Fibroblast of gingiva (primary cell): ENCODE results near the gene ASGR2.
"Not testable (repeated sequence)": the region's sequence is repeated elsewhere in the genome, so short reads cannot be mapped to it uniquely, and the experiment has no call there.

Source experiments
- DNase-seq: peaks from one replicate; pipeline ENCODE4 v3.0.0-alpha.2; 2011; ENCODE audit warnings: low read depth

The ASGR2 gene, protein sequence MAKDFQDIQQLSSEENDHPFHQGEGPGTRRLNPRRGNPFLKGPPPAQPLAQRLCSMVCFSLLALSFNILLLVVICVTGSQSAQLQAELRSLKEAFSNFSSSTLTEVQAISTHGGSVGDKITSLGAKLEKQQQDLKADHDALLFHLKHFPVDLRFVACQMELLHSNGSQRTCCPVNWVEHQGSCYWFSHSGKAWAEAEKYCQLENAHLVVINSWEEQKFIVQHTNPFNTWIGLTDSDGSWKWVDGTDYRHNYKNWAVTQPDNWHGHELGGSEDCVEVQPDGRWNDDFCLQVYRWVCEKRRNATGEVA

DNA sequence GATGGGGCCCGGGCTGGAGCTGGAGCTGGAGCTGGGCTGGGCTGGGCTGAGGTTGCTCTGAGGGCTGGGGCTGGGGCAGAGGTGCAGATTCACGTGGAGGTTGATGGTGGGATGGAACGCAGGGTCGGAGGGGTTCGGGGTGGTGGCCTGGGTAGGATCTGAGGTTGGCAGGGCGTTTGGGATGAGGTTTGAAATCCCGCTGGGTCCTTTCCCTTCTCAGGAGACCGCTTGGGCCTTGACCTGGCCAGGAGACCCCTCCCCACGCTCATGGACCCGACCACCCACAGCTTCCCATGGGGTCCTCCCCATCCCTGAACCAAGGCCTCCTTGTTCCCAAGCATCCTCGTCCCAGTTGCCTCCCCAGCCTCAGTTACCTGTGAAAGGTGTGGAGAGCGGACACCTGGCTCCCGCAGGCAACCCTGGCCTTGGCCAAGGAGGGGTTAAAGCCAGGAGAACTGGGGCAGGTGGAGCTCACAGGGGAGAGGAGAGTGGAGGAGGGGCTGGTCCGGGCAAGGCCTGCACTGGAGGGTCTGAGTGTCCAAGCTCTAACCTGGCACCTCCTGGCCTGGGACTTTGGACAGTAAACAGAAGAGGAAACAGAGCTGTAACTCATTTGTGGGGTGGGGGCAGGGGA, at the start of gene ASGR2:
Gene ASGR2, minus strand, starts transcription at position 582 of the 634 bp plus-strand sequence. CDS start 582 bp downstream, outside the sequence.
- no peak for DNase-seq

DNA sequence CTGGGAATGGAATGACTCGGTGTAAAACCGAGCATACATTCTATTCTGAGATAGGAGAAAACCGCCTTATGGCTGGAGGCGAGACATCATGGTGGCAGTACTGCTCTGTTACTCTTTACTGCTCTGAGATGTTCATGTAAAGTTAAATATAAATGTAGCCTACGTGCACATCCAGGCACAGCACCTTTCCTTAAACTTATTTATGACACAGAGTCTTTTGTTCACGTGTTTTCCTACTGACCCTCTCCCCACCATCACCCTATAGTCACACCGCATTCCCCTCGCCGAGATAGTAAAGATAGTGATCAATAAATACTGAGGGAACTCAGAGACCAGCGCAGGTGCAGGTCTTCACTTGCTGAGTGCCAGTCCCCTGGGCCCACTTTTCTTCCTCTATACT, 44.9 kb upstream of the ASGR2 start:
- not testable (repeated sequence) for DNase-seq

DNA sequence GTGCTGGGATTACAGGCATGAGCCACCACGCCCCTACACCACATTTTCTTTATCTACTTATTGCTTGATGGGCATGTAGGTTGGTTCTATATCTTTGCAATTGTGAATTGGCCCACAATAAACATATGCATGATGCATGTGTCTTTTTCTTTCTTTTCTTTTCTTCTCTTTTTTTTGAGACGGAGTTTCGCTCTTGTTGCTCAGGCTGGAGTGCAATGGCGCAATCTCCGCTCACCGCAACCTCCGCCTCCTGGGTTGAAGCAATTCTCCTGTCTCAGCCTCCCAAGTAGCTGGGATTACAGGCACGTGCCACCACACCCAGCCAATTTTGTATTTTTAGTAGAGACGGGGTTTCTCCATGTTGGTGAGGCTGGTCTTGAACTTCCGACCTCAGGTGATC, 43.8 kb upstream of the ASGR2 start:
- DNase-seq, result not testable (repeated sequence)

DNA sequence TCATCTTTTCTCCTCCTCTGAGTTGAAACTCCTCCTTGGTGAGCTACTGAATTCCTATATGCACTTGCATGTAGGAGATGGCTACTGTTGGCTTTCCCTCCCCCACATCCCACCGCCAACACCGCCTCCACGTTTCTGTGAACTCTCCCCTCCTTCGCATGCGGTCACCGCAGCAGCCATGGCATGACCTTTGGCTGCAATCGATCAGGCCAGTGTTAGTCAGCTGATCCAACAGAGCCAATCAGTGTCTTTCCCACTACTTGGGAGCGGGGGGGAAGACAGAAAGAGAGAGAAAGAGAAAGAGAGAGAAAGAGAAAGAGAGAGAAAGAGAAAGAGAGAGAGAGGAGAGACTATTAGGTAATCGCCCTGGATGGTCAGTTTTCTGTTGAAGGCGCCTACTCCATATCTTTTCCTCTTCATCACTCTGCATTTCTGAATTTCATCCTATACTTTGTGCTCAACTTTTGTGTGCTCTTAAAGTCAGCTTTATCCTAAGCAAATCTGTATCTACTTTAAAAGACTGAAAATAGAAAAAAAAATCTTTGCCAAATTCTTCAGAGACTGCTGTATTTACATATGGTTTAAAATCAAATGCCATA, 41.8 kb upstream of the ASGR2 start:
- DNase-seq, result no peak

DNA sequence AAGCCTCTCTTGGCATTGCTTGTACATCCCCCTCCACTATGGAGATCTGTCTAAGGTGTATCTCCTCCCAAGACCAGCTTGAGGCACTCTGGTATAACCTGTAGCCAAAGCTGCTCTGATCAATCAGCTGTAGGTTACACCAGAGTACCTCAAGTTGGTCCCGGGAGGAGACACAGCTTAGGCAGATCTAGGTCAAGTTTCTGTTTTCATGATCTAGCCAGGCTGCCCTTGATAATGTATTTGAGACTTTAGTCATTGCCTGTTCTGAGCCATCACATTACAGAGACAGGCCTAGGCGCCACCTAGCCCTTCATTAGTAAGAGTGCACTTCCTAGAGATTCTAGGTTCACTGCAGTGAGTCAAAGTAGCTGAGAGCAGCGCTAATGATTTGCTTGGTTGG, 33.1 kb upstream of the ASGR2 start:
- no peak for DNase-seq

DNA sequence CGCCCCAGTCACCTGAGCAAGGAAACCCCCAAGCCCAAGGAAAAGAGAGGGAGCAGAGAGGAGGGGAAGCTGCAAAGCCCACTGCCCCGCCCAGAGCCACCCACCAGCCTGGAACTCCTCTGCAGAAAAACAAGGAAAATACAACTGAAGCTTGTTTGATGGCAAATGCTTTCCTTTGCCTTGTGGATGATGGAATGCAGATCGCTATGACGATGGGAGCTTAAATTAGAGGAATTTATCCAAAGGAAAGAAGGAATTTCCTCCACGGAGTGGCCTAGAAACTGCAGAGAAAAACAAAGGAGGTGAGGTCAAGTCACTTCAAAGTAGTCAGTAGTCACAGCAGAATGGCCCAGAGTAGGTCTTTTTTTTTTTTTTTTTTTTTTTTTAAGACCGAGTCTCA, 31.5 kb upstream of the ASGR2 start:
- no peak for DNase-seq

DNA sequence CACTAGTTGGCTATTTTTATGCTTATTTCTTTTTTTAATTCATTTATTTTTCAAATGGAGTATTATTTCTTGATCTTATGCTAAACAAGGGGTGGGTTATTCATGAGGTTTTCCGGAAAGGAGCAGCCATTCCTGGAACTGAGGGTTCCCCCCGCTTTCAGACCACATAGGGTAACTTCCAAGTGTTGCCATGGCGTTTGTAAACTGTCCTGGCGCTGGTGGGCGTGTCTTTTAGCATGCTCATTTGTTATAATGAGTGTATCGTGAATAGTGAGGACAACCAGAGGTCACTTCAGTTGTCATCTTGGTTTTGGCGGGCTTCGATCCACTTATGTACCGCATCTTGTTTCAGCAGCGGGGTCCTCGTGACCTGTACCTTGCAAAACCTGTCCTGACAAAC, 29.6 kb upstream of the ASGR2 start:
- no peak for DNase-seq

DNA sequence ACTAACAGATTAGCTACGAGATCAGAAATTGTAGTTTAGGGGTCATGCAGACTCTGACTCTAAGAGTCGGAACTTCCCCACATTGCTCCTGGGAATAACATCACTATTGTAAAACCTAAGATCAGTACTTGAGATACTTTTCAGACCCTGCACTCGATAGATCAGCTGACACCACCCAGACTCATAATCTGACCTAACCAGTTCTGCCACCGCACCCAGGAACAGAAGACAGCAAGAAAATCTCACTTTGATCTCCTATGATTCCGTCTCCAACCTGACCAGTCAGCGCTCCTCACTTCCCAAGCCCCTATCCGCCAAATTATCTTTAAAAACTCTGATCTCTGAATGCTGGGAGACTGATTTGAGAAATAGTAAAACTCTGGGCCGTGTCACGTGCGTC, 27.2 kb upstream of the ASGR2 start:
- DNase-seq, result no peak

DNA sequence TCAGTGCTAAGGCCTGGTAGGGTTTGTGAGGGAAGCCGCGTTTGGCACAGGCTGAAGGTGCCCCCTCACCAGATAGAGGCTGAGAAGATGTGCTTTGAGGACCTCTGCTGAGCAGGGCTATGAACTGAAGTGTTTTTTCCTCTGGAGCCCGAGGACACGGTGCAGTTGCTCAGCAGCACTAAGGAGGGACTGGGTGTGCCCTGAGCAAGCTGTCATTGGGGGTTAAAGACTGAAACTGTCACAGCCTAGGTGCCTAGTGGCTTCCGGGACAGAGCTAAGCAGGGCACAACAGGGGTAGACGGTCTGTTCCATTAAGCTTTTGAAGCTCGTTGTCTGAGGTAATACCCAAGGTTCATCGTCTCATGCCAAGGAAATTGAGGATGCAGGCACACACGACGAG, 24.8 kb upstream of the ASGR2 start:
- DNase-seq, result no peak

DNA sequence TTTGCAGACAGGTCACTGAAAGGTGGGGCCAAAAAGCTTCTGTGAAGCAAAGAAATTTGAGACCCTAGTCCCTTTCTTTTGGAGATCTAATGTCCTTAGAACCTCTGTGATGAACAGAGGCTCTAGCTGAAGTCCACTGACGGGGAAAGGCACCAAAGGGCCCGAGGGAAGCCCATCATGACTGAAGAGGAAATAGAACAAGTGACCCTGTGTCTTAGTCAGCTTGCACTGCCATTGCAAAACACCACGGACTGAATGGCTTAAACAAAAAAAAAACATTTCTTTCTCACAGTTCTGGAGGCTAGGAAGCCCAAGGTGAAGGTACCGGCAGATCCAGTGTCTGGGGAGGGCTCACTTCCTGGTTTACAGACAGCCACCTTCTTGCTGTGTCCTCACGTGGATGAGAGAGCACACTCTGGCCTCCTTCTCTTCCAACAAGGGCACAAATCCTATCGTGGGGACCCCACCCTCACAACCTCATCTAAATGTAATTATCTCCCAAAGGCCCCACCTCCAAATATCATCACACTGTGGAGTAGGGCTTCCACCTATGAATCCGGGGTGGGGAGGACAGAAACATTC, 24.3 kb upstream of the ASGR2 start:
- DNase-seq, result no peak

DNA sequence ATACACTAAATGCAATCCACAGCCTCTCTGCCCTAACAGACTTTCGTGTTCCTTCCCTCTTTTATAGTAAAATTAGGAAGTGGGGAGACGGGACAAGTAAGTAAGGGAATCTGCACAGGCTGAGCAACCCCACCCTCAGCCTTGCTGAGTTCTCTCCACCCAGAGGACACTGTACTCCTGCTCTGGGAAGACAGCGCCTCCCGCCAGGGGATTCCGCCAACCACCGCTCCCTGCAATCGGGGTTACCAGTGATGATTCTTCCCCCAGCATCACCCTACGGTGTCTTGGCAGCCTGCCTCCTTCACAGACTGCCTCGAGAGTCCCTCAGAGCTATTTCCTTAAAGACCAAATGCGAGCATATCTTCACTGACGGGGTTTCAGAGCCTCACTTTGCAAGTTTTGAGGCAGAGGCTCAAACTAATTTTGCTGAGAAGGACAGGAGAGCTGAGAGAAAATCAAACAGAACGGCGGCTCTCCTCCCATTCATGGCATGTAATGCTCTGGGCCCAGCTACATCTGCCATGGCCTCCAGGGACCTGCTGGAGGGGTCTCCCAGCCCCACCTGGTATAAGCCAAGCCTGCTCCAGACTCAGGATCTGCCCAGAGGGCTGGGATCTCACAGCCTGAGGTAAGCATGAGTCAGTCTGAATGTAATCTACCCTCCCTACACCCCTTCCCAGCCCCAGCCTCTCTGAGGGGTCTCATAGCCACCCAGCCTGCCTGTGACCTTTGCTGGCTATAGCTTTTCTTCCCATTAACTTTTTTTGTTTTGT, 22.7 kb upstream of the ASGR2 start:
- no peak for DNase-seq

DNA sequence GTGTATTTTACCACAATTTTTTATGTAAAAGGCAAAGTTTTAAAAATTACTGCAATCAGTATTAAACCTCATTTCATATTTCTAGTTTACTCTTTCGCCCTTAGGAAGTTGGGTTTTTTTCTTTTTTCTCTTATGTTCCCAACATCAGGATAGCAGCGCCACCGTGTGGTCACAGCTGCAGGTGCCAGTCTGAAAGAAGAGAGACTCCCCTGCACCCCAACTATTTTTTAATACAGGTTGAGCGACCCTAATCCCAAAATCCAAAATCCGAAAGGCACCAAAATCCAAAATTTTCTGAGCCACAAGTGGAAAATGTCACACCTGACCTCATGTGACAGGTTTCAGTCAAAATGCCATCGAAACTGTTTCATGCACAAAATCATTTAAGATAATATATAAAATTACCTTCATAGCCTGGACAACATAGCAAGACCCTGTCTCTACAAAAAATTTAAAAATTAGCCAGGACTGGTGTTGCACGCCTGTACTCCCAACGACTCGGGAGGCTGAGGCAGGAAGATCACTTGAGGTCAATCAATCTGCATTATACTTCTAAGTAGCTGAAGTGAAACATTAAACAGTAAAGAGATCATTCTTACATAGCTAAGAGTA, 21.8 kb upstream of the ASGR2 start:
- peak; percentile 60 for DNase-seq

DNA sequence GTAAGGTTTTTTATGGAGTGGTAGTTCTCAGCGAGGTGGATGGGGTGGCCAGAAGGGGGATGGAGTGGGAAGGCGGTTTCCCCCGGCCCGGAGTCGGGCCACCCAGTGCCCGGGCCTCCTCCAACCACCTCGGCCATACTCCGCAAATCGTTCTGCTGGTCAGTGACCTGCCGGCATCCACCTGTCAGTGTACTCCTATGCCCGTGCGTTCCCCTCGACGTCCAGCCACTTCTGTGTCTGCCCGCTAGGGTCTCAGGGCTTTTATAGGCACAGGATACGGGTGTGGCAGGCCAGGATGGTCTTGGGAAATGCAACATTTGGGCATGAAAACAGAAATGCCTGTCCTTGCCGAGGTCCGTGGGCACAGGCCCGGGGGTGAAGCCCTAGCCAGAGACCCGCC, 19.3 kb upstream of the ASGR2 start:
- no peak for DNase-seq

DNA sequence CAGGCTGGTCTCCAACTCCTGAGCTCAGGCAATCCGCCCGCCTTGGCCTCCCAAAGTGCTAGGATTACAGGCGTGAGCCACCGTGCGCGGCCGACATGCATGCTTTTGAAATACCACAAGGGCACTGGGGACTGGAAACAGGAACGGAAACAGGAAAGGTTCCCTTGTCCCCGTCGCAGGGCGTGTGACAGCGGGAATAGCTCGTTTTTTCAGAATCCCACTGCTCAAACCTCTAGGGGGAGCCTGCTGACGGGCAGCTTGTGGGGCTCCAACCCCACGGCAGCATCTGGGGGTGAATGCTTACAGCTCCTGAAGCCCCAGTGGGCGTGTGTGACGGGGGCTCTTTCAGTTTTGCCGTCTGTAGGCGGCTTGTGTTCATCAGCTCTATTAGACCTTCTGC, 18.8 kb upstream of the ASGR2 start:
- no peak for DNase-seq

DNA sequence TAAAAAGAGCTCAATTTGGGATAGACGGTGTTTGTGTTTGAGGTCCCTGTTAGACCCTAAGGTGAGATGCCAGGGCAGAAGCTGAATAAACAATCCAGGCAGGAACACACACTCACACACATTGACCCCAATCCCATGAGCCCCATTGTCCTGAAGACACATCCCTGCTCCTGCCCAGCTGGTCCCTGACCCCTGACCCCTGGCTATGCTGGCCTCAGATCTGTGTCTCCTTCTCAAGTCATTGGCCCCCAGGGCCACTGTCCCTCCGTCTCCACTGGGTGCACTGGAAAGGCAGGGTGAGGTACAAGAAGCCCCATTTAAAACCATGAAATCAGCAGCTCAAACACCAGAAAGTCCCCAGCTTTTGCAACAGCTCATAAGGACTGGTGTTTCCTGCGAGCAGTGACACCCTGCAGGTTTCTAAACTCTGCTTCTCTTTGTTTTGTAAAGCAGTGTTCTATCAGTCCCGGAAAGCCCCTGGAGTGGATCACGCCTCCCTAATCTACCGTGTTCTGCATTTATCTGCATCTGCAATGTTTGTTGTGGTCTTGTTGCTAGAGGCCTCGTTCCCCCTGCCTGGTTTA, 18.0 kb upstream of the ASGR2 start:
- DNase-seq, result no peak

DNA sequence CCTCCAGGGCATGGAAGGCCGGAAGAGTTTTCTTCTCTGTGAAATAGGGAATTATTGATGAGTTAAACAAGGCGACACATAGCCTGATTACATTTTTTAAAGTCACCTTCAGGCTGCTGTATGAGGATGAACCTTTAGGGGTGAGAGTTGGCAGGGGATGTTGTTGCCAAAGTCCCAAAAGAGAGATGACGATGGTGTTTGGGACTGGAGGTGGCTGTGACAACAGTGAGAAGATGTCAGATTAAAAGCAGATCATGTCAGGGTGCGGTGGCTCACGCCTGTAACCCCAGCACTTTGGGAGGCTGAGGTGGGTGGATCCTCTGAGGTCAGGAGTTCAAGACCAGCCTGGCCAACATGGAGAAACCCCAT, 16.8 kb upstream of the ASGR2 start:
- no peak for DNase-seq

DNA sequence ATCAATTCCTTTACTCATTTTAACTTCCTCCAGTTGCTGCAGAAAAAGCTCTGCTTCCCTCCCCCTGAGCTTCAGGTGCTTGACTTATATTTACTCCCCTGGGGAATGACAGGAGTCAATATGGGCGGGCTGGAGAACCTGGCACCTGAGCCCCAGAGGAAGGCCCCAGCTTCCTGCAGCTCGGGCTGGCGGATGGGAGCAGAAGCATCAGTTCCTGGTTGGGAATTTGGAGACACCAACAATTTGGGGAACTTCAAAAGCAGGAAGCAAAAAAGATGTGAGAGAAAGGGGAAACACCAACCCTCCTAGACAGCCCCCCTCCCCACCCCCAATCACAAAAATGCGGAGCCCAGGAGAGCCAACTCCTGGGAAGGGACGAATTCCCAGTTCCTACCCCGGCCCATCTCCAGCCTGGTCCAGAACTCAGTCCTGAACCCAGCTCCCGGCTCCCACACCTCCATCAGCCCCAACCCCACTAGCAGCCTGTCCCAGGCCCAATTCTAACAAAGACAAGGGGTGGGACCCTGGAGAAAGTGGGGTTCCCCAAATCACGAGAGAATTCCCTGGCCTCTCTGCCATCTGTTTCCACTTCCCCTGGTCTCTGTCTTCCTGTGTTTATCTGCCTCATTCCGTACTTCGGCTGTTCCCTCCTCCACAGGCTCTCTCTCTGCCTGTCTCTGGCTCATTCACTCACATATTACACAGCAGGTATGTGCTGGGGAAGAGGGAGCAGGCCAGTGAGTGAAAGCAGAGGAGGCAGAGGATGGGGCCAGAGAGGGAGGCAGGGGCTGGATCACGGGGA, 16.2 kb upstream of the ASGR2 start:
- no peak for DNase-seq

DNA sequence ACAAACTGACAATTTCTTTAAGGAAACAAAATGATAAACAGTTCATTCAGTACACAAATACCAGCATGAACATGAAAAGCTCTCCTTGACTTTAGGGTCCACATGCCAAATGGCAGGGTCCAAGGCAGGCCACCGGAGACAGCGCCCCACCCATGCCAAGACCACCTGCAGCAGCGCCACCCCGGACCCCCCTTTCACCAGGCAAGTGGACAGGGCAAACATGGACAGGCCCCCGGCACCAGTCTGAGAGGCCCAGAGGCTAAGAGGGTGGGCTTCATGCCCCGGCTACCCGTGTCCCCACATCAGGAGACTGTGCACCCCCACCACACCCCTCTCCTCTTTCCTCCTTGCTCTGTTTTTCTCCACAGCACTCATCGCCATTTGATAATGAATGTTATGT, 14.7 kb upstream of the ASGR2 start:
- DNase-seq, result no peak

DNA sequence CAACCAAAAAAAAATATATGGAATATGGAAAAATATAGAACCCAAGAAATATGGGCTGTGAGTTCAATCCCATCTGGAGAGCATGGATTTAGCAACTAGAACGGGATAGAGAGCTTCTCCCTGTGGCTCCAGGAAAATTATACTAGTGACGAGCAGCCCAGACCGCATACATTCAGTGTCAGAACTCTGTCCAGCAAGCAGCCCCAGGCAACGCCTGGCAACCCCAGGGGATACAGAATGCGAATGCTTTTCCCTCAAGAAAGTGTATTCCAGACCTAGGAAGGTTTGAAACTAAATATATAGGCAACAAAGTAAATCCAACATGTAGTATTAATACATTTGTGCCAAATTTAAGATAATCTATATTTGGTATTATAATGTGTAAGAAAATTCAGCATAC, 13.5 kb upstream of the ASGR2 start:
- DNase-seq, result no peak

DNA sequence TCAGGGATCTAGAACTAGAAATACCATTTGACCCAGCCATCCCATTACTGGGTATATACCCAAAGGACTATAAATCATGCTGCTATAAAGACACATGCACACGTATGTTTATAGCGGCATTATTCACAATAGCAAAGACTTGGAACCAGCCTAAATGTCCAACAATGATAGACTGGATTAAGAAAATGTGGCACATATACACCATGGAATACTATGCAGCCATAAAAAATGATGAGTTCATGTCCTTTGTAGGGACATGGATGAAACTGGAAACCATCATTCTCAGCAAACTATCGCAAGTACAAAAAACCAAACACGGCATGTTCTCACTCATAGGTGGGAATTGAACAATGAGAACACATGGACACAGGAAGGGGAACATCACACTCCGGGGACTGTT, 12.9 kb upstream of the ASGR2 start:
- DNase-seq, result not testable (repeated sequence)

DNA sequence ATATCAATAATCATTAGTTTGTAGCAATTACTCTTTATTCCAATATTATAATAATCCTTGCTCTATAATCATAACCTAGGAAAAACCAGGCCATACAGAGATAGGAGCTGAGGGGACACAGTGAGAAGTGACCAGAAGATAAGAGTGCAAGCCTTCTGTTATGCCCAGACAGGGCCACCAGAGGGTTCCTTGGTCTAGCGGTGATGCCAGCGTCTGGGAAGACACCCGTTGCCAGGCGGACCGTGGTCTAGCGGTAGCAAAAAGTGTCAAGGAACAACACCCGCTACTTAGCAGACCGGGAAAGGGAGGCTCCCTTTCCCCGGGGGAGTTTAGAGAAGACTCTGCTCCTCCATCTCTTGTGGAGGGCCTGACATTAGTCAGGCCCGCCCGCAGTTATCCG, 11.8 kb upstream of the ASGR2 start:
- DNase-seq, result not testable (repeated sequence)
